ENCODE results near the gene FBXO2. TPM values are rescaled to one million over a fixed set of nuclear protein-coding genes. Genes with fewer than 3 reads are reported as not detected.
"Not testable (repeated sequence)": the region's sequence is repeated elsewhere in the genome, so short reads cannot be mapped to it uniquely, and the experiment has no call there.

FBXO2 gene
- total and polyA plus RNA-seq, 3 experiments from 2014 or later = 1.8 to 4.6 (median 2.0) TPM

- Histone ChIP-seq H3K27ac (ENCODE audit: low read depth, low read length) (no peak overlapping the region), H3K27me3 (ENCODE audit: insufficient read depth, low read length, poor library complexity, severe bottlenecking) (no peaks in the 10 kb centered on the region), H3K36me3 (ENCODE audit: insufficient read depth, low read length) (no peaks in the 10 kb centered on the region), H3K4me1 (ENCODE audit: insufficient read depth, low read length) (no peaks in the 10 kb centered on the region), H3K9me3 (ENCODE audit: low read length) (no peaks in the 10 kb centered on the region), H3K4me3 (ENCODE audit: low read length) (no peak overlapping the region)
- Mint-ChIP-seq H3K4me1 (no peaks in the 10 kb centered on the region), H3K9me3 (no peaks in the 10 kb centered on the region), H3K36me3 (no peaks in the 10 kb centered on the region), H3K4me3 (no peak overlapping the region), H3K27ac (no peak overlapping the region), H3K27me3 (peaks cover 20 to 45% of the 10 kb centered on the region in 2 donors)
- POLR2A ChIA-PET = no interaction called here
- CTCF ChIA-PET = no interaction called here
- no peak for DNase-seq
Observed at GRCh38 chr1:11617741-11618140, 36.5 kb downstream of the FBXO2 start.

- ChIA-PET CTCF (no interaction called here), POLR2A (no interaction called here)
- Mint-ChIP-seq H3K9me3 (no peaks in the 10 kb centered on the region), H3K27me3 (peaks cover 20 to 45% of the 10 kb centered on the region in 2 donors), H3K36me3 (no peaks in the 10 kb centered on the region), H3K4me3 (no peak overlapping the region), H3K27ac (no peak overlapping the region), H3K4me1 (no peaks in the 10 kb centered on the region)
- no peaks in the 10 kb centered on the region for H3K9me3 ChIP-seq (ENCODE audit: low read length)
- H3K36me3 ChIP-seq (ENCODE audit: insufficient read depth, low read length) = no peaks in the 10 kb centered on the region
- no peak for DNase-seq
- H3K4me1 ChIP-seq (ENCODE audit: insufficient read depth, low read length) = no peaks in the 10 kb centered on the region
- H3K4me3 ChIP-seq (ENCODE audit: low read length) = no peak overlapping the region
- no peaks in the 10 kb centered on the region for H3K27me3 ChIP-seq (ENCODE audit: insufficient read depth, low read length, poor library complexity, severe bottlenecking)
- H3K27ac ChIP-seq (ENCODE audit: low read depth, low read length) = no peak overlapping the region
Observed at GRCh38 chr1:11617314-11617713, 36.9 kb downstream of the FBXO2 start.

GRCh38 chr1:11616766-11617165, 37.5 kb downstream of the FBXO2 start:
- no peak overlapping the region for H3K27ac Mint-ChIP-seq
- POLR2A ChIA-PET = no interaction called here
- no peaks in the 10 kb centered on the region for H3K9me3 Mint-ChIP-seq
- Histone ChIP-seq H3K4me1 (ENCODE audit: insufficient read depth, low read length) (no peaks in the 10 kb centered on the region), H3K27ac (ENCODE audit: low read depth, low read length) (no peak overlapping the region), H3K36me3 (ENCODE audit: insufficient read depth, low read length) (no peaks in the 10 kb centered on the region), H3K27me3 (ENCODE audit: insufficient read depth, low read length, poor library complexity, severe bottlenecking) (no peaks in the 10 kb centered on the region), H3K9me3 (ENCODE audit: low read length) (no peaks in the 10 kb centered on the region), H3K4me3 (ENCODE audit: low read length) (no peak overlapping the region)
- no peak overlapping the region for H3K4me3 Mint-ChIP-seq
- no peaks in the 10 kb centered on the region for H3K36me3 Mint-ChIP-seq
- peaks cover 23 to 39% of the 10 kb centered on the region in 2 donors for H3K27me3 Mint-ChIP-seq
- no peak for DNase-seq
- CTCF ChIA-PET = no interaction called here
- no peaks in the 10 kb centered on the region for H3K4me1 Mint-ChIP-seq

- Mint-ChIP-seq H3K4me3 (no peak overlapping the region), H3K27me3 (peaks cover 22 to 38% of the 10 kb centered on the region in 2 donors), H3K36me3 (no peaks in the 10 kb centered on the region), H3K27ac (no peak overlapping the region), H3K9me3 (no peaks in the 10 kb centered on the region), H3K4me1 (no peaks in the 10 kb centered on the region)
- ChIA-PET POLR2A (no interaction called here), CTCF (no interaction called here)
- H3K4me1 ChIP-seq (ENCODE audit: insufficient read depth, low read length) = no peaks in the 10 kb centered on the region
- H3K27ac ChIP-seq (ENCODE audit: low read depth, low read length) = no peak overlapping the region
- DNase-seq = no peak
- H3K4me3 ChIP-seq (ENCODE audit: low read length) = no peak overlapping the region
- no peaks in the 10 kb centered on the region for H3K9me3 ChIP-seq (ENCODE audit: low read length)
- no peaks in the 10 kb centered on the region for H3K36me3 ChIP-seq (ENCODE audit: insufficient read depth, low read length)
- no peaks in the 10 kb centered on the region for H3K27me3 ChIP-seq (ENCODE audit: insufficient read depth, low read length, poor library complexity, severe bottlenecking)
Observed at GRCh38 chr1:11615090-11615489, 39.1 kb downstream of the FBXO2 start.

- H3K9me3 ChIP-seq (ENCODE audit: low read length) = no peaks in the 10 kb centered on the region
- H3K4me3 ChIP-seq (ENCODE audit: low read length) = no peak overlapping the region
- H3K27ac ChIP-seq (ENCODE audit: low read depth, low read length) = no peak overlapping the region
- H3K27ac Mint-ChIP-seq = no peak overlapping the region
- H3K27me3 ChIP-seq (ENCODE audit: insufficient read depth, low read length, poor library complexity, severe bottlenecking) = no peaks in the 10 kb centered on the region
- no peaks in the 10 kb centered on the region for H3K36me3 Mint-ChIP-seq
- no peaks in the 10 kb centered on the region for H3K4me1 Mint-ChIP-seq
- peaks cover 22 to 32% of the 10 kb centered on the region in 2 donors for H3K27me3 Mint-ChIP-seq
- no peaks in the 10 kb centered on the region for H3K9me3 Mint-ChIP-seq
- no peaks in the 10 kb centered on the region for H3K36me3 ChIP-seq (ENCODE audit: insufficient read depth, low read length)
- H3K4me1 ChIP-seq (ENCODE audit: insufficient read depth, low read length) = no peaks in the 10 kb centered on the region
- ChIA-PET POLR2A (no interaction called here), CTCF (no interaction called here)
- no peak overlapping the region for H3K4me3 Mint-ChIP-seq
- no peak for DNase-seq
Observed at GRCh38 chr1:11613347-11613746, 40.9 kb downstream of the FBXO2 start.

GRCh38 chr1:11611638-11612327, 42.4 kb downstream of the FBXO2 start:
- DNase-seq = no peak
- Mint-ChIP-seq H3K36me3 (no peaks in the 10 kb centered on the region), H3K4me3 (no peak overlapping the region), H3K27ac (no peak overlapping the region), H3K4me1 (no peaks in the 10 kb centered on the region), H3K9me3 (peaks cover 0 to 2% (median 0%) of the 10 kb centered on the region in 5 donors), H3K27me3 (peaks cover 14 to 19% of the 10 kb centered on the region in 2 donors)
- Histone ChIP-seq H3K4me3 (ENCODE audit: low read length) (no peak overlapping the region), H3K4me1 (ENCODE audit: insufficient read depth, low read length) (no peaks in the 10 kb centered on the region), H3K9me3 (ENCODE audit: low read length) (no peaks in the 10 kb centered on the region), H3K27me3 (ENCODE audit: insufficient read depth, low read length, poor library complexity, severe bottlenecking) (no peaks in the 10 kb centered on the region), H3K27ac (ENCODE audit: low read depth, low read length) (no peak overlapping the region), H3K36me3 (ENCODE audit: insufficient read depth, low read length) (no peaks in the 10 kb centered on the region)
- ChIA-PET CTCF (no interaction called here), POLR2A (no interaction called here)

- Mint-ChIP-seq H3K4me3 (no peak overlapping the region), H3K36me3 (no peaks in the 10 kb centered on the region), H3K9me3 (peaks cover 0 to 3% (median 0%) of the 10 kb centered on the region in 5 donors), H3K4me1 (no peaks in the 10 kb centered on the region), H3K27ac (peak overlapping the region in 1 of 8 donors; percentile 18), H3K27me3 (peaks cover 11 to 15% of the 10 kb centered on the region in 2 donors)
- Histone ChIP-seq H3K27me3 (ENCODE audit: insufficient read depth, low read length, poor library complexity, severe bottlenecking) (no peaks in the 10 kb centered on the region), H3K9me3 (ENCODE audit: low read length) (no peaks in the 10 kb centered on the region), H3K27ac (ENCODE audit: low read depth, low read length) (no peak overlapping the region), H3K4me3 (ENCODE audit: low read length) (no peak overlapping the region), H3K36me3 (ENCODE audit: insufficient read depth, low read length) (no peaks in the 10 kb centered on the region), H3K4me1 (ENCODE audit: insufficient read depth, low read length) (no peaks in the 10 kb centered on the region)
- DNase-seq = no peak
- ChIA-PET POLR2A (no interaction called here), CTCF (no interaction called here)
Observed at GRCh38 chr1:11610629-11611180, 43.5 kb downstream of the FBXO2 start.

- H3K4me1 ChIP-seq (ENCODE audit: insufficient read depth, low read length); H3K27ac Mint-ChIP-seq; H3K4me3 ChIP-seq (ENCODE audit: low read length); H3K27ac ChIP-seq (ENCODE audit: low read depth, low read length); POLR2A ChIA-PET; H3K4me3 Mint-ChIP-seq; H3K36me3 Mint-ChIP-seq; H3K27me3 ChIP-seq (ENCODE audit: insufficient read depth, low read length, poor library complexity, severe bottlenecking); H3K9me3 Mint-ChIP-seq; CTCF ChIA-PET; H3K9me3 ChIP-seq (ENCODE audit: low read length); H3K4me1 Mint-ChIP-seq; DNase-seq; H3K36me3 ChIP-seq (ENCODE audit: insufficient read depth, low read length): not testable (repeated sequence)
- peaks cover 3 to 13% of the 10 kb centered on the region in 2 donors for H3K27me3 Mint-ChIP-seq
Observed at GRCh38 chr1:11609378-11609777, 44.9 kb downstream of the FBXO2 start.

All from CD8-positive, alpha-beta memory T cell (primary cell).